Mesenchymal stem cell (in vitro differentiated cells and primary cell): ENCODE data around the gene SHC3.

Experiments used
- DNase-seq: peaks from one replicate; pipeline ENCODE4 v3.0.0-alpha.2; 2013
- H2AFZ ChIP-seq: one replicate; pipeline ENCODE4 v1.6.1; 2013; ENCODE audit warnings: low read depth, mild to moderate bottlenecking, control low read depth, inconsistent platforms, low read length, moderate library complexity
- H2AK5ac ChIP-seq: 2 replicates; pipeline ENCODE4 v1.6.1; 2013; ENCODE audit warnings: low read length, moderate library complexity, mild to moderate bottlenecking, inconsistent platforms; ENCODE audit not compliant: severe bottlenecking
- H2BK120ac ChIP-seq: one replicate; pipeline ENCODE4 v1.6.1; 2013; ENCODE audit warnings: low read depth, mild to moderate bottlenecking, inconsistent platforms, low read length, moderate library complexity
- H2BK12ac ChIP-seq, 2 experiments: one replicate each; pipeline ENCODE4 v1.6.1; 2013; ENCODE audit warnings: inconsistent platforms in 2 of 2, low read length in 2 of 2, mild to moderate bottlenecking in 2 of 2, moderate library complexity in 2 of 2, control low read depth in 1 of 2
- H2BK15ac ChIP-seq: one replicate; pipeline ENCODE4 v1.6.1; 2013; ENCODE audit warnings: mild to moderate bottlenecking, low read depth, inconsistent platforms; ENCODE audit not compliant: poor library complexity, severe bottlenecking
- H2BK5ac ChIP-seq: 2 replicates; pipeline ENCODE4 v1.6.1; 2013; ENCODE audit warnings: low read depth, mild to moderate bottlenecking, low read length, control low read depth, inconsistent platforms; ENCODE audit not compliant: poor library complexity, severe bottlenecking
- H3K14ac ChIP-seq, 2 experiments: one replicate each; pipeline ENCODE4 v1.6.1; 2013; ENCODE audit warnings: inconsistent platforms in 2 of 2, low read length in 2 of 2, control low read depth in 1 of 2, mild to moderate bottlenecking in 1 of 2, moderate library complexity in 1 of 2
- H3K18ac ChIP-seq, 2 experiments: one replicate each; pipeline ENCODE4 v1.6.1; 2013; ENCODE audit warnings: inconsistent platforms in 2 of 2, low read length in 2 of 2, control low read depth in 1 of 2, low read depth in 1 of 2, mild to moderate bottlenecking in 1 of 2
- H3K23ac ChIP-seq, 2 experiments: one replicate each; pipeline ENCODE4 v1.6.1; 2013; ENCODE audit warnings: inconsistent platforms in 2 of 2, low read length in 2 of 2, mild to moderate bottlenecking in 2 of 2, moderate library complexity in 2 of 2, control low read depth in 1 of 2
- H3K27ac ChIP-seq: 2 replicates; pipeline ENCODE4 v1.5.1; 2013; ENCODE audit warnings: mild to moderate bottlenecking, moderate library complexity, low read length, control low read depth, inconsistent platforms; ENCODE audit not compliant: poor library complexity, severe bottlenecking
- H3K27me3 ChIP-seq, 2 experiments: 2 replicates each; pipeline versions ENCODE4 v1.6.1 to v1.7.0; 2013; ENCODE audit warnings: low read length in 2 of 2, mild to moderate bottlenecking in 2 of 2, moderate library complexity in 2 of 2, control low read depth in 1 of 2, inconsistent platforms in 1 of 2; ENCODE audit not compliant: control insufficient read depth in 1 of 2, insufficient read depth in 1 of 2
- H3K36me3 ChIP-seq, 2 experiments: 2 replicates each; pipeline versions ENCODE4 v1.6.1 to v1.7.0; 2013; ENCODE audit warnings: low read length in 2 of 2, control low read depth in 1 of 2, inconsistent platforms in 1 of 2, low read depth in 1 of 2, mild to moderate bottlenecking in 1 of 2; ENCODE audit not compliant: insufficient read depth in 2 of 2, control insufficient read depth in 1 of 2
- H3K4ac ChIP-seq, 2 experiments: one replicate each; pipeline ENCODE4 v1.6.1; 2013; ENCODE audit warnings: inconsistent platforms in 2 of 2, low read length in 2 of 2, mild to moderate bottlenecking in 2 of 2, moderate library complexity in 2 of 2, control low read depth in 1 of 2, low read depth in 1 of 2
- H3K4me1 ChIP-seq: 2 replicates; pipeline ENCODE4 v1.6.1; 2013; ENCODE audit warnings: low read depth, low read length, control low read depth; ENCODE audit not compliant: control insufficient read depth, insufficient read depth
- H3K4me2 ChIP-seq: 2 replicates; pipeline ENCODE4 v1.6.1; 2013; ENCODE audit warnings: low read length, mild to moderate bottlenecking, inconsistent platforms; ENCODE audit not compliant: poor library complexity, severe bottlenecking
- H3K4me3 ChIP-seq, 2 experiments: 2 replicates each; pipeline versions ENCODE4 v1.5.1 to v1.7.0; 2013; ENCODE audit warnings: low read length in 2 of 2, mild to moderate bottlenecking in 2 of 2, control low read depth in 1 of 2, low read depth in 1 of 2; ENCODE audit not compliant: insufficient read depth in 1 of 2
- H3K79me1 ChIP-seq: replicated peaks from 2 replicates; pipeline ENCODE4 v1.6.1; 2013; ENCODE audit warnings: mild to moderate bottlenecking, control low read depth, low read length, inconsistent platforms; ENCODE audit not compliant: poor library complexity, severe bottlenecking
- H3K9ac ChIP-seq: 2 replicates; pipeline ENCODE4 v1.7.0; 2013; ENCODE audit warnings: mild to moderate bottlenecking, low read length, moderate library complexity
- H3K9me3 ChIP-seq: 2 replicates; pipeline ENCODE4 v1.7.0; 2013; ENCODE audit warnings: mild to moderate bottlenecking, low read length; ENCODE audit not compliant: control insufficient read depth
- H4K8ac ChIP-seq: one replicate; pipeline ENCODE4 v1.6.1; 2013; ENCODE audit warnings: inconsistent platforms, mild to moderate bottlenecking, low read length, moderate library complexity
- H4K91ac ChIP-seq: one replicate; pipeline ENCODE4 v1.6.1; 2013; ENCODE audit warnings: mild to moderate bottlenecking, low read length, inconsistent platforms
- WGBS: methylation state at CpG from one replicate; pipeline ENCODE4 v1.1.7; 2013; ENCODE audit warnings: mixed read lengths; 5-methylcytosine and 5-hydroxymethylcytosine counted together

SHC3 gene

DNA sequence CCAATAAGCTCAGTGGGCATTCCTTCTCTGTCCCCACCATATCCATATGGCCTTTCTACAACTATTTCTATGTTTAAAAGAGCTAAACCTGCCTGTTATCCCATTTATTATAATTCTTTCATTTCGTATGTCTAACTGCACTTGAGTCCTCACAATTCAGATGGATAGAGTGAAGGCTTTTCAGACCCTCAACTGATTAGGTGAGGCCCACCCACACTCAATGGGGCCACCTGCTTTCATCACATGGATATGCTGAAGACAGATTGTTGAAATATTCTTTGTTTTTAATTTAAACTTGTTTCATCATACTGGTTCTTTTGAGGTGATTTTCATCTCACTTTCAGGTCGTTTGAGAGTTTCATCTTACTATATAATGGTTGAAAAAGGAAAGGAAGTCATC is 193.0 kb downstream of the SHC3 start:
- no peak overlapping the region for H2AFZ ChIP-seq
- no peak overlapping the region for H3K27ac ChIP-seq
- H3K9me3 ChIP-seq, result peaks cover 4% of the 10 kb centered on the region
- no peak overlapping the region for H3K18ac ChIP-seq
- no peak overlapping the region for H2AK5ac ChIP-seq
- no peak overlapping the region for H2BK12ac ChIP-seq
- H3K79me1 ChIP-seq, result no peaks in the 10 kb centered on the region
- H3K4me3 ChIP-seq, result no peak overlapping the region
- H2BK5ac ChIP-seq, result no peak overlapping the region
- H3K9ac ChIP-seq, result no peak overlapping the region
- no peak for DNase-seq
- H3K23ac ChIP-seq, result no peak overlapping the region
- H3K4ac ChIP-seq, result no peak overlapping the region
- H2BK120ac ChIP-seq, result no peak overlapping the region
- peaks cover 5% of the 10 kb centered on the region for H3K4me1 ChIP-seq
- H2BK15ac ChIP-seq, result no peak overlapping the region
- peaks cover 0 to 3% of the 10 kb centered on the region in 2 experiments for H3K27me3 ChIP-seq
- H3K36me3 ChIP-seq, result no peaks in the 10 kb centered on the region
- H4K8ac ChIP-seq, result no peak overlapping the region
- no peak overlapping the region for H3K4me2 ChIP-seq
- H3K14ac ChIP-seq, result no peak overlapping the region
- no peak overlapping the region for H4K91ac ChIP-seq
- WGBS, result 81% methylated on average over 2 of the region's 2 CpGs

DNA sequence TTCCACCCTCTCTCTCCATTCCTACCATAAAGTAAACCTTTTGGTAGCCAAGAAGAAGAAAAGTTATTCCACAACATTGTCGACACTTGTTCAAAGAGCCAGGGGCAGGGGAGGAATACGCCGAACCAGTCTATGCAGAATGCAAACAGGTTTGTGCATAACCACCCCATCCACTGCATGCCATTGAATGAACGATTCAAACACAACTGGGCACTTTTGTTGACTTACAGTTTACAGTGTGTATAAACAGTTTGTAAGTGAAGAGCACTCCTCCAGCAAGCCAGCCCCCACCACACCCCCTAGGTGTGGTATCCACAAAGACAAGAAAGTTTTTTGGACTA is 194.1 kb downstream of the SHC3 start:
- no peak overlapping the region for H2AK5ac ChIP-seq
- H3K4ac ChIP-seq, result no peak overlapping the region
- H3K4me1 ChIP-seq, result peaks cover 1% of the 10 kb centered on the region
- H3K9ac ChIP-seq, result no peak overlapping the region
- H2AFZ ChIP-seq, result no peak overlapping the region
- no peak overlapping the region for H2BK15ac ChIP-seq
- no peak overlapping the region for H4K8ac ChIP-seq
- H2BK120ac ChIP-seq, result no peak overlapping the region
- no peak overlapping the region for H3K18ac ChIP-seq
- peaks cover 4% of the 10 kb centered on the region for H3K9me3 ChIP-seq
- H3K4me2 ChIP-seq, result no peak overlapping the region
- no peaks in the 10 kb centered on the region for H3K79me1 ChIP-seq
- DNase-seq, result no peak
- H2BK12ac ChIP-seq, result no peak overlapping the region
- no peak overlapping the region for H4K91ac ChIP-seq
- no peak overlapping the region for H3K23ac ChIP-seq
- no peak overlapping the region for H3K4me3 ChIP-seq
- WGBS, result 97% methylated on average over 2 of the region's 4 CpGs
- H3K27ac ChIP-seq, result no peak overlapping the region
- peaks cover 0 to 3% of the 10 kb centered on the region in 2 experiments for H3K27me3 ChIP-seq
- H2BK5ac ChIP-seq, result no peak overlapping the region
- H3K36me3 ChIP-seq, result no peaks in the 10 kb centered on the region
- no peak overlapping the region for H3K14ac ChIP-seq

DNA sequence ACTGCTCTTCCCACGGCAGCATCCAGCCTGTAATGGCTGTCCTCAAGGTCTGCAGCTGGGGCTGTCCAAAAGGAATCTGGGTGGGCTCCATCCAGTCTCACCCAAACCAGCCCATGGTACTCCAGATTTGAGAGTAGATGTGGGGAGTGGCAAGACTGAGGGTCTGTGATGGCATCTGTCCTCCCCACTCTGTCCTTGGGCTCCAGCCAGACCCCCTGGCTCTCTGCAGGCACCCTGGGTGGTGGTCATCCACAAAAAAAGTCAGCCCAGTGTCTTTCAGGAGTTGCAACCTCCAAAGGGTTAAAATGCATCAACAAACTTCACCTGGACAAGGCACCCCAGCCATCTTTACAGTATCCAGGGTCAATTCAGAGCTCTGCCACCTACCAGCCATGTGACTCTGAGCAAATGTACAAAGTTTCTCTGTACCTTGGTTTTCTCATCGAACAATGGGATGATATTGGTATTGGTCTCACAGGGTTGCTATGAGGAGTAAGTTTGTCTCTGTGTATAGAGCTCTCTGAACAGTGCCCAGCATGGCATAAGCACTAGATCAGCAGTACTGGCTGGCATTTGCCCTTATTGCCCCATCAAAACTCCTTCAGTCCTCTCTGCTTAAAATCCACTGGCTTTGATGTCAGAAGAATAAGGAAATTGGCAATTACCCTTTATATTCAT is 194.6 kb downstream of the SHC3 start:
- Histone ChIP-seq H3K4me2 (no peak overlapping the region), H3K79me1 (no peaks in the 10 kb centered on the region), H2BK15ac (peak overlapping the region; percentile 30), H2BK12ac (no peak overlapping the region), H3K36me3 (no peaks in the 10 kb centered on the region), H3K4me3 (no peak overlapping the region), H4K8ac (no peak overlapping the region), H3K27ac (no peak overlapping the region), H2AFZ (no peak overlapping the region), H3K9ac (no peak overlapping the region), H2BK120ac (no peak overlapping the region), H4K91ac (no peak overlapping the region), H2BK5ac (no peak overlapping the region), H2AK5ac (no peak overlapping the region), H3K14ac (no peak overlapping the region), H3K4me1 (no peaks in the 10 kb centered on the region), H3K9me3 (peaks cover 4% of the 10 kb centered on the region), H3K23ac (no peak overlapping the region), H3K18ac (peak overlapping the region in 1 of 2 experiments; percentile 12), H3K4ac (no peak overlapping the region), H3K27me3 (peaks cover 0 to 3% of the 10 kb centered on the region in 2 experiments)
- no peak for DNase-seq
- 100% methylated on average over 1 of the region's 2 CpGs for WGBS

DNA sequence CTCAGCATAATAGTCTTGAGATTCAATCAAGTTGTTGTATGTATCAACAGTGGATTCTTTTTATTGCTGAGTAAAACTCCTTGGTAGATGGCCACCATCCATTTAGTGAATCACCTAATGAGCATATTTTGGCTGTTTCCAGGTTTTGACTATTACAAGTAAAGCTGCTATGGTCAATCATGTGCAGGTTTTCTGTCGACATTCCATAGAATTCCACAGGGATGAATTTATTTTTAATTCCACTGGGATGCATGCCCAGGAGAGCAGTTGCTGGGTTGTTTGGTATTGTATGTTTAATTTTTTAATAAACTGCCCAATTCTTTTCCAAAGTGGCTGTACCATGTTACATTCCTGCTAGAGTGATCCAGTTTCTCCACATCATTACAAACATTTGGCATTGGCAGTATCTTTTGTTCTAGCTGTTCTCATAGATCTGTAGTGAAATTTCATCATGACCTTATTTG is 197.8 kb downstream of the SHC3 start:
- H3K4me1 ChIP-seq, result no peaks in the 10 kb centered on the region
- H3K4me2 ChIP-seq, result no peak overlapping the region
- H2BK12ac ChIP-seq, result no peak overlapping the region
- no peak overlapping the region for H4K8ac ChIP-seq
- H3K4ac ChIP-seq, result no peak overlapping the region
- no peak overlapping the region for H2AFZ ChIP-seq
- no peak overlapping the region for H4K91ac ChIP-seq
- DNase-seq, result no peak
- no peak overlapping the region for H3K27ac ChIP-seq
- no peak overlapping the region for H3K18ac ChIP-seq
- H3K36me3 ChIP-seq, result no peaks in the 10 kb centered on the region
- H3K27me3 ChIP-seq, result peaks cover 7 to 13% of the 10 kb centered on the region in 2 experiments
- H3K4me3 ChIP-seq, result no peak overlapping the region
- 90% methylated on average over 1 of the region's 1 CpG for WGBS
- H3K23ac ChIP-seq, result no peak overlapping the region
- no peaks in the 10 kb centered on the region for H3K79me1 ChIP-seq
- H3K9me3 ChIP-seq, result peaks cover 4% of the 10 kb centered on the region
- no peak overlapping the region for H2AK5ac ChIP-seq
- H2BK120ac ChIP-seq, result no peak overlapping the region
- no peak overlapping the region for H2BK5ac ChIP-seq
- H3K9ac ChIP-seq, result peak overlapping the region; percentile 56
- H3K14ac ChIP-seq, result no peak overlapping the region
- H2BK15ac ChIP-seq, result no peak overlapping the region
